HCT116 (cell line): ENCODE data around the gene LPAR1. TPM values are rescaled to one million over a fixed set of nuclear protein-coding genes. Genes with fewer than 3 reads are reported as not detected.

Experiments used
- ATAC-seq: fragments of 200-7000 bp; cut with Tn5 transposase; 2 replicates; pipeline ENCODE4 v1.9.1; 2020; ENCODE audit warnings: mild to moderate bottlenecking, moderate library complexity
- BruUV-seq: library from RNA; stranded (reverse); fragments of 400-500 nt; replicated peaks from 2 replicates; lab custom pipeline; 2021; lab: Mats Ljungman, UMichigan
- CTCF ChIA-PET: fragments of 300-600 bp; sonication (Branson Sonifier 250); formaldehyde crosslinking; loops from one replicate; lab custom pipeline; 2021; ENCODE audit warnings: antibody characterized with exemption; lab: Charles Lee
- POLR2A ChIA-PET: fragments of 300-600, 350-600 bp; sonication (Branson Sonifier 250); formaldehyde crosslinking; loops from one replicate; lab custom pipeline; 2021; ENCODE audit warnings: antibody characterized with exemption; lab: Charles Lee
- RAD21 ChIA-PET, 2 experiments: fragments of 300-600 bp; sonication (Branson Sonifier 250); formaldehyde crosslinking; loops; one replicate each; lab custom pipeline; 2023; ENCODE audit warnings: low total read pairs in 2 of 2; ENCODE audit not compliant: uncharacterized antibody in 2 of 2, unreplicated experiment in 2 of 2, low non-redundant PET in 1 of 2; lab: Charles Lee
- DNase-seq: peaks from one replicate; pipeline ENCODE4 v3.0.0-alpha.2; 2010; ENCODE audit warnings: low read depth, low spot score
- H2AFZ ChIP-seq: fragments of 200-600 bp; shearing (Covaris generic), sonication (generic); 2 replicates; pipeline ENCODE4 v1.6.1; 2017; ENCODE audit warnings: low read depth, mixed run types, mixed read lengths, antibody characterized with exemption, low read length; ENCODE audit not compliant: poor library complexity, severe bottlenecking
- H3K27ac ChIP-seq: 2 replicates; pipeline ENCODE4 v1.5.1; 2012; ENCODE audit warnings: low read depth, low read length
- H3K27me3 ChIP-seq: fragments of 200-600 bp; sonication (generic); 2 replicates; pipeline ENCODE4 v1.6.1; 2016; ENCODE audit warnings: mixed run types, low read length, mixed read lengths; ENCODE audit not compliant: insufficient read depth
- H3K36me3 ChIP-seq, 2 experiments: fragments of 200-500 bp in 1 of 2; fragments of 200-600 bp in 1 of 2; sonication (Bioruptor generic) in 1 of 2; sonication (generic) in 1 of 2; 2 replicates each; pipeline versions ENCODE4 v1.5.1 to v1.6.1; 2014 to 2016; ENCODE audit warnings: low read length in 2 of 2, inconsistent platforms in 1 of 2, mixed read lengths in 1 of 2, mixed run types in 1 of 2; ENCODE audit not compliant: insufficient read depth in 2 of 2, control insufficient read depth in 1 of 2
- H3K4me1 ChIP-seq, 2 experiments: fragments of 200-600 bp in 1 of 2; sonication (generic) in 1 of 2; 2 replicates each; pipeline versions ENCODE4 v1.5.1 to v1.6.1; 2012 to 2017; ENCODE audit warnings: low read length in 2 of 2, inconsistent platforms in 1 of 2, mild to moderate bottlenecking in 1 of 2, mixed read lengths in 1 of 2, mixed run types in 1 of 2, moderate library complexity in 1 of 2; ENCODE audit not compliant: insufficient read depth in 2 of 2, control insufficient read depth in 1 of 2
- H3K4me2 ChIP-seq: fragments of 200-600 bp; sonication (generic); 2 replicates; pipeline ENCODE4 v1.6.1; 2017; ENCODE audit warnings: mixed run types, low read length, mixed read lengths
- H3K4me3 ChIP-seq, 2 experiments: fragments of 200-600 bp in 1 of 2; sonication (generic) in 1 of 2; replicated peaks in 1 of 2; 2 replicates each; pipeline ENCODE4 v1.5.1; 2011 to 2016; ENCODE audit warnings: low read length in 2 of 2, control low read depth in 1 of 2, low read depth in 1 of 2, mild to moderate bottlenecking in 1 of 2, mixed read lengths in 1 of 2, mixed run types in 1 of 2
- H3K79me2 ChIP-seq: fragments of 200-600 bp; sonication (generic); 2 replicates; pipeline ENCODE4 v1.6.1; 2017; ENCODE audit warnings: mild to moderate bottlenecking, mixed run types, low read length, moderate library complexity, mixed read lengths; ENCODE audit not compliant: insufficient read depth
- H3K9ac ChIP-seq: fragments of 200-600 bp; sonication (generic); 2 replicates; pipeline ENCODE4 v1.6.1; 2016; ENCODE audit warnings: low read length, mixed read lengths
- H3K9me2 ChIP-seq: fragments of 200-600 bp; sonication (generic), shearing (Covaris generic); 2 replicates; pipeline ENCODE4 v1.6.1; 2017; ENCODE audit warnings: mixed run types, mild to moderate bottlenecking, moderate library complexity; ENCODE audit not compliant: insufficient read depth
- H3K9me3 ChIP-seq, 2 experiments: fragments of 200-500 bp in 1 of 2; fragments of 200-600 bp in 1 of 2; sonication (Bioruptor generic) in 1 of 2; sonication (generic) in 1 of 2; 2 replicates each; pipeline ENCODE4 v1.6.1; 2014 to 2017; ENCODE audit warnings: low read length in 2 of 2, mixed read lengths in 2 of 2, inconsistent platforms in 1 of 2, low read depth in 1 of 2, mild to moderate bottlenecking in 1 of 2, mixed run types in 1 of 2, moderate library complexity in 1 of 2; ENCODE audit not compliant: control insufficient read depth in 1 of 2, insufficient read depth in 1 of 2
- H4K20me1 ChIP-seq: fragments of 200-600 bp; sonication (generic), shearing (Covaris generic); 2 replicates; pipeline ENCODE4 v1.6.1; 2017; ENCODE audit warnings: mixed run types, mild to moderate bottlenecking, moderate library complexity; ENCODE audit not compliant: insufficient read depth
- EGR1 ChIP-seq: IDR thresholded peaks from 2 replicates; pipeline ENCODE4 v1.6.1; 2012; ENCODE audit warnings: low read depth
- ELF1 ChIP-seq: IDR thresholded peaks from 2 replicates; pipeline ENCODE4 v1.6.1; 2012; ENCODE audit warnings: low read depth, borderline replicate concordance
- JUND ChIP-seq: IDR thresholded peaks from 2 replicates; pipeline ENCODE4 v1.6.1; 2012
- MAX ChIP-seq: IDR thresholded peaks from 2 replicates; pipeline ENCODE4 v1.6.1; 2012
- POLR2A ChIP-seq: IDR thresholded peaks from 2 replicates; pipeline ENCODE4 v1.7.0; 2011; ENCODE audit warnings: borderline replicate concordance; ENCODE audit not compliant: insufficient read depth, insufficient read length; ENCODE audit errors: extremely low read depth
- POLR2AphosphoS5 ChIP-seq: IDR thresholded peaks from 2 replicates; pipeline ENCODE4 v1.6.1; 2011; ENCODE audit warnings: mild to moderate bottlenecking, low read depth, low read length, moderate library complexity
- RAD21 ChIP-seq: IDR thresholded peaks from 2 replicates; pipeline ENCODE4 v1.6.1; 2012; ENCODE audit warnings: low read depth, mild to moderate bottlenecking
- SIN3A ChIP-seq: IDR thresholded peaks from 2 replicates; pipeline ENCODE4 v1.6.1; 2012; ENCODE audit warnings: low read depth
- SP1 ChIP-seq: IDR thresholded peaks from 2 replicates; pipeline ENCODE4 v1.6.1; 2012; ENCODE audit warnings: low read depth
- SRF ChIP-seq: IDR thresholded peaks from 2 replicates; pipeline ENCODE4 v1.6.1; 2012; ENCODE audit warnings: low read depth
- ZFX ChIP-seq: fragments of 450-650 bp; IDR thresholded peaks from 2 replicates; pipeline ENCODE4 v1.6.1; 2017
- ZNF274 ChIP-seq: fragments of 200-500 bp; sonication (Bioruptor generic); IDR thresholded peaks from 2 replicates; pipeline ENCODE4 v1.6.1; 2014; ENCODE audit warnings: mild to moderate bottlenecking, low read depth, low read length, inconsistent platforms
- intact Hi-C: fragments of 100-400 bp; cut with micrococcal nuclease; formaldehyde crosslinking; loops from 2 replicates; pipeline ENCODE4 v1.10.0; 2022
- total RNA-seq: library from RNA; stranded (reverse); gene quantifications from one replicate; pipeline ENCODE4 v1.2.1, GENCODE V29; 2021; ENCODE audit not compliant: unreplicated experiment

Gene LPAR1
- total RNA-seq, 1 experiment from 2014 or later, result 7.4 TPM

GRCh38 chr9:110994771-110995241 is 43.5 kb downstream of the LPAR1 start:
- H4K20me1 ChIP-seq, result no peaks in the 10 kb centered on the region
- DNase-seq (no peak), ATAC-seq (no peak)
- H3K27me3 ChIP-seq, result no peaks in the 10 kb centered on the region
- no peaks in the 10 kb centered on the region for H3K9me2 ChIP-seq
- RAD21 ChIA-PET, result no interaction called here
- no peaks in the 10 kb centered on the region for H3K36me3 ChIP-seq
- POLR2A ChIA-PET, result no interaction called here
- intact Hi-C loops, result no loop called here
- no peak overlapping the region for H2AFZ ChIP-seq
- no peaks in the 10 kb centered on the region for H3K79me2 ChIP-seq
- CTCF ChIA-PET, result no interaction called here
- H3K4me3 ChIP-seq, result no peak overlapping the region
- TF ChIP-seq SP1 (no peak), ZNF274 (no peak), RAD21 (no peak), ELF1 (no peak), MAX (no peak), POLR2A (no peak), SIN3A (no peak), POLR2AphosphoS5 (no peak), SRF (no peak), ZFX (no peak), EGR1 (no peak)
- no peak overlapping the region for H3K4me2 ChIP-seq
- no peak overlapping the region for H3K9ac ChIP-seq
- H3K27ac ChIP-seq, result no peak overlapping the region
- no TSS peak for BruUV-seq
- no peaks in the 10 kb centered on the region for H3K9me3 ChIP-seq
- no peaks in the 10 kb centered on the region for H3K4me1 ChIP-seq

GRCh38 chr9:110990481-110990880 is 47.8 kb downstream of the LPAR1 start:
- Histone ChIP-seq H2AFZ (no peak overlapping the region), H3K36me3 (no peaks in the 10 kb centered on the region), H3K79me2 (no peaks in the 10 kb centered on the region), H3K4me2 (no peak overlapping the region), H3K9me3 (no peaks in the 10 kb centered on the region; a peak in 1 of 4 replicates), H3K4me3 (no peak overlapping the region), H3K9ac (no peak overlapping the region), H4K20me1 (no peaks in the 10 kb centered on the region), H3K27me3 (no peaks in the 10 kb centered on the region), H3K27ac (no peak overlapping the region), H3K9me2 (no peaks in the 10 kb centered on the region), H3K4me1 (no peaks in the 10 kb centered on the region)
- no TSS peak for BruUV-seq
- intact Hi-C loops, result no loop called here
- POLR2A ChIA-PET, result no interaction called here
- DNase-seq (no peak), ATAC-seq (no peak)
- CTCF ChIA-PET, result no interaction called here
- RAD21 ChIA-PET, result no interaction called here
- TF ChIP-seq POLR2AphosphoS5 (no peak), RAD21 (no peak), JUND (no peak), MAX (no peak), SRF (no peak), SIN3A (no peak)
